CD8-positive, alpha-beta memory T cell (primary cell): ENCODE data around the gene ADGRG3. TPM values are rescaled to one million over a fixed set of nuclear protein-coding genes. Genes with fewer than 3 reads are reported as not detected.

Source experiments
- CTCF ChIA-PET: fragments of 350-600 bp; sonication (Branson Sonifier 250); formaldehyde crosslinking; loops from one replicate; lab custom pipeline; 2021; ENCODE audit warnings: antibody characterized with exemption; lab: Charles Lee
- POLR2A ChIA-PET: fragments of 350-600 bp; sonication (Branson Sonifier 250); formaldehyde crosslinking; loops from one replicate; lab custom pipeline; 2021; ENCODE audit warnings: antibody characterized with exemption; lab: Charles Lee
- DNase-seq, 5 donors: peaks; one replicate each; pipeline versions ENCODE4 v3.0.0 to v3.0.0-alpha.2; 2020 to 2022; ENCODE audit warnings: mixed read lengths in 1 of 5
- H3K27ac ChIP-seq: one replicate; pipeline ENCODE4 v1.7.0; 2013; ENCODE audit warnings: low read depth, mild to moderate bottlenecking, low read length, moderate library complexity
- H3K27me3 ChIP-seq: 2 replicates; pipeline ENCODE4 v1.7.0; 2013; ENCODE audit warnings: low read length, mild to moderate bottlenecking; ENCODE audit not compliant: insufficient read depth, poor library complexity, severe bottlenecking
- H3K36me3 ChIP-seq: 2 replicates; pipeline ENCODE4 v1.7.0; 2013; ENCODE audit warnings: mild to moderate bottlenecking, low read length, moderate library complexity; ENCODE audit not compliant: insufficient read depth
- H3K4me1 ChIP-seq: 2 replicates; pipeline ENCODE4 v1.7.0; 2013; ENCODE audit warnings: mild to moderate bottlenecking, low read length, moderate library complexity; ENCODE audit not compliant: insufficient read depth
- H3K4me3 ChIP-seq: 2 replicates; pipeline ENCODE4 v1.7.0; 2013; ENCODE audit warnings: mild to moderate bottlenecking, low read length
- H3K9me3 ChIP-seq: 2 replicates; pipeline ENCODE4 v1.7.0; 2013; ENCODE audit warnings: mild to moderate bottlenecking, low read length
- H3K27ac Mint-ChIP-seq, 8 donors: one replicate each; pipeline ENCODE4 v1.8.0; 2020 to 2021; ENCODE audit warnings: mixed read lengths in 8 of 8, mild to moderate bottlenecking in 6 of 8, inconsistent platforms in 3 of 8, moderate library complexity in 3 of 8
- H3K27me3 Mint-ChIP-seq, 2 donors: one replicate each; pipeline ENCODE4 v1.8.0; 2020 to 2021; ENCODE audit warnings: mixed read lengths in 2 of 2, mild to moderate bottlenecking in 1 of 2, moderate library complexity in 1 of 2
- H3K36me3 Mint-ChIP-seq, 3 donors: one replicate each; pipeline ENCODE4 v1.8.0; 2020 to 2021; ENCODE audit warnings: mixed read lengths in 3 of 3, inconsistent platforms in 1 of 3, mild to moderate bottlenecking in 1 of 3
- H3K4me1 Mint-ChIP-seq, 3 donors: one replicate each; pipeline ENCODE4 v1.8.0; 2020 to 2021; ENCODE audit warnings: mixed read lengths in 3 of 3, inconsistent platforms in 1 of 3, mild to moderate bottlenecking in 1 of 3
- H3K4me3 Mint-ChIP-seq, 7 donors: one replicate each; pipeline ENCODE4 v1.8.0; 2020 to 2021; ENCODE audit warnings: mixed read lengths in 7 of 7, mild to moderate bottlenecking in 6 of 7, moderate library complexity in 4 of 7, inconsistent platforms in 2 of 7
- H3K9me3 Mint-ChIP-seq, 5 donors: one replicate each; pipeline ENCODE4 v1.8.0; 2020 to 2022; ENCODE audit warnings: mixed read lengths in 5 of 5, mild to moderate bottlenecking in 3 of 5, moderate library complexity in 2 of 5, inconsistent platforms in 1 of 5
- polyA plus RNA-seq: library from polyadenylated mRNA; unstranded; fragments of 300-500 nt; fragmentation: Illumina TruSeq; gene quantifications from one replicate; pipeline ENCODE4 v1.2.3, GENCODE V29; 2021
- total RNA-seq, 2 experiments: library from RNA; stranded (reverse); gene quantifications; one replicate each; pipeline ENCODE4 v1.2.3, GENCODE V29; 2021

The ADGRG3 gene
- total and polyA plus RNA-seq, 3 experiments from 2014 or later, result not detected

DNA sequence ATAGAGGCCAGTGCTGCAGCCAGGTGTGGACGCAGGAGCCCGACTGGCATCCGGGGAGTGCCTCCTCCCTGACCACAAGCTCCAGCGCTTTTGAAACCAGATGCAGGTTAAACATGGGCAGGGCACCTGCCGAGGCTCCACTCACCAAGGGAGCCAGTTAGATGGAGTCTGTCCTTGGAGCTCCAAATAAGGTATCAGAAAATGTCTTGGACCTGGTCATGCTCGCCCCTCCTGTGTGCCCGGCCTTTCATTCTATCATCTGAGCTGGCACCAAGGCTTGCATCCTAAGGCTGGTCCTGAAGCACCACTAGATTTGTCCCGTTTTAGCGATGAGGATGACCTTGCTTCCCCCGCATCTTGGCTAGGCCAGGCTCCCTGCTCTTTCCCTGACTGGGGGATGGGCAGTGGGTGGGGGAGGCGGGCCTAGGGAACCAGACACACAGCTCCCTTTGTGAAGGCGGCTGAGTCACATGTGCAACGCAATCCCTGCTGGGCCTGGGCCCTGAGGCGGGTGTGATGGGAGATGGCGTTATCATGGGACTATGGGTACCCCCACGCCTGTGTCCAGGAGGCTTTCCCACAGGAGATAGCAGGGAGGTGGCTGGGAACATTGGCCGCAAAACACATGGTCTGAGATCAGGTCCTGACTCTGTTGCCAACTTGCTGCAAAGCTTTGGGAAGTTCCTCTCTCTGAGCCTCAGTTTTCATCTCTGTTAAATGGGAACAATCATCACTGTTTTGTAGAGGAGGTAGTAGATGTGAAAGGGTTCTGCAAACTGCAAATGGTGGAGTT lies 44.7 kb upstream of the ADGRG3 start:
- Mint-ChIP-seq H3K4me1 (peaks cover 7 to 31% (median 12%) of the 10 kb centered on the region in 3 donors), H3K36me3 (no peaks in the 10 kb centered on the region), H3K27me3 (peaks cover under 1 to 1% of the 10 kb centered on the region in 2 donors), H3K4me3 (no peak overlapping the region), H3K27ac (peak overlapping the region in 2 of 8 donors; percentile 36 to 50), H3K9me3 (no peaks in the 10 kb centered on the region)
- H3K9me3 ChIP-seq, result no peaks in the 10 kb centered on the region
- no peaks in the 10 kb centered on the region for H3K36me3 ChIP-seq
- POLR2A ChIA-PET, result no interaction called here
- no peak for DNase-seq
- no peak overlapping the region for H3K27ac ChIP-seq
- no peaks in the 10 kb centered on the region for H3K4me1 ChIP-seq
- H3K4me3 ChIP-seq, result no peak overlapping the region
- H3K27me3 ChIP-seq, result no peaks in the 10 kb centered on the region
- CTCF ChIA-PET, result interaction anchor here (1.9 to 2.9 kb wide), 3 partner anchors 23 to 33 kb away, joined by 4 to 11 read pairs (median 5); no protein-coding TSS in a partner anchor

DNA sequence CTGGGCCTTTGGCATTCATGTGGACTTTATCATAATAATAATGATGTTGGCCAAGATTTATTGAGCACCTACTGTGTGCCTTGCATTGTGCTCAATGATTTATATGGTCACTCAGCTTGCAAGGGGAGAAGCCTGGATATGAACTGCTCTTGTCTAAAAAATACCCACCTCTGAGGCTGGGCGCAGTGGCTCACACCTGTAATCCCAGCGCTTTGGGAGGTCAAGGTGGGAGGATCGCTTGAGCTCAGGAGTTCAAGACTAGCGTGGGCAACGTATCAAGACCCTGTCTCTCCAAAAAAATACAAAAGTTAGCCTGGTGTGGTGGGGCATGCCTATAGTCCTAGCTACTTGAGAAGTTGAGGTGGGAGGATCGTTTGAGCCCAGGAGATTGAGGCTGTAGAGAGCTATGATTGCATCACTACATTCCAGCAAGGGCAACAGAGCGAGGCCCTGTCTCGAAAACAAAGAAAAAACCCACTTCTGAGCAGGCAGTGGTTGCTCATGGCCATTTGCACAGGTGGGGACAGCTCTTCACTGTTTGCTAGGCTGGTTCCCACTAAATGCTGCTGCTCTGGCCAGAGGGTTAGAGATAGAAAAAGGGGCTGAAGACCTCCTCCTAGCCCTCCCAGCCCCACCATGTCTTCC lies 43.9 kb upstream of the ADGRG3 start:
- H3K9me3 ChIP-seq, result no peaks in the 10 kb centered on the region
- CTCF ChIA-PET, result interaction anchor here (0.6 to 2.9 kb wide), 4 partner anchors 24 to 39 kb away, joined by 3 to 11 read pairs (median 4); no protein-coding TSS in a partner anchor
- no peak for DNase-seq
- no peak overlapping the region for H3K27ac ChIP-seq
- H3K36me3 ChIP-seq, result no peaks in the 10 kb centered on the region
- no peaks in the 10 kb centered on the region for H3K36me3 Mint-ChIP-seq
- no peaks in the 10 kb centered on the region for H3K9me3 Mint-ChIP-seq
- no peak overlapping the region for H3K4me3 ChIP-seq
- H3K27ac Mint-ChIP-seq, result peak overlapping the region in 2 of 8 donors; percentile 22 to 50
- H3K27me3 Mint-ChIP-seq, result peaks cover 1 to 7% of the 10 kb centered on the region in 2 donors
- H3K4me1 ChIP-seq, result peaks cover 4% of the 10 kb centered on the region
- peaks cover 7 to 31% (median 14%) of the 10 kb centered on the region in 3 donors for H3K4me1 Mint-ChIP-seq
- POLR2A ChIA-PET, result no interaction called here
- no peaks in the 10 kb centered on the region for H3K27me3 ChIP-seq
- peak overlapping the region in 1 of 7 donors; percentile 61 for H3K4me3 Mint-ChIP-seq

- H3K27me3 Mint-ChIP-seq, result peaks cover 1 to 8% of the 10 kb centered on the region in 2 donors
- POLR2A ChIA-PET, result no interaction called here
- CTCF ChIA-PET, result interaction anchor here (0.6 to 2.9 kb wide), 3 partner anchors 24 to 40 kb away, joined by 3 to 11 read pairs (median 4); no protein-coding TSS in a partner anchor
Measured at GRCh38 chr16:57624806-57625500, 43.2 kb upstream of the ADGRG3 start.

GRCh38 chr16:57626420-57627170 lies 41.5 kb upstream of the ADGRG3 start:
- Histone ChIP-seq H3K27ac (no peak overlapping the region), H3K9me3 (no peaks in the 10 kb centered on the region), H3K36me3 (no peaks in the 10 kb centered on the region), H3K4me3 (no peak overlapping the region), H3K4me1 (peaks cover 4% of the 10 kb centered on the region), H3K27me3 (peaks cover 4% of the 10 kb centered on the region)
- H3K27ac Mint-ChIP-seq, result peak overlapping the region in 1 of 8 donors; percentile 38
- ChIA-PET CTCF (interaction anchor here (1.1 to 2.3 kb wide), 3 partner anchors 17 to 25 kb away, joined by 3 to 10 read pairs (median 9); no protein-coding TSS in a partner anchor), POLR2A (interaction anchor here (1.1 kb wide), 1 partner anchor 10 kb away, joined by 3 read pairs; no protein-coding TSS in a partner anchor)
- H3K4me1 Mint-ChIP-seq, result peaks cover 7 to 33% (median 22%) of the 10 kb centered on the region in 3 donors
- H3K36me3 Mint-ChIP-seq, result no peaks in the 10 kb centered on the region
- DNase-seq, result no peak
- no peak overlapping the region for H3K4me3 Mint-ChIP-seq
- peaks cover 1 to 11% of the 10 kb centered on the region in 2 donors for H3K27me3 Mint-ChIP-seq
- H3K9me3 Mint-ChIP-seq, result no peaks in the 10 kb centered on the region

More at GRCh38 chr16:57624806-57625500, 43.2 kb upstream of the ADGRG3 start:
- Mint-ChIP-seq H3K9me3 (no peaks in the 10 kb centered on the region), H3K27ac (peak overlapping the region in 1 of 8 donors; percentile 85), H3K4me1 (peaks cover 7 to 27% (median 15%) of the 10 kb centered on the region in 3 donors), H3K36me3 (no peaks in the 10 kb centered on the region), H3K4me3 (no peak overlapping the region)
- H3K36me3 ChIP-seq, result no peaks in the 10 kb centered on the region
- no peak overlapping the region for H3K27ac ChIP-seq
- DNase-seq, result no peak
- peaks cover 4% of the 10 kb centered on the region for H3K4me1 ChIP-seq
- no peaks in the 10 kb centered on the region for H3K9me3 ChIP-seq
- H3K27me3 ChIP-seq, result peaks cover 4% of the 10 kb centered on the region
- H3K4me3 ChIP-seq, result no peak overlapping the region

- H3K4me3 ChIP-seq, result no peak overlapping the region
- Mint-ChIP-seq H3K36me3 (no peaks in the 10 kb centered on the region), H3K27me3 (peaks cover 1 to 11% of the 10 kb centered on the region in 2 donors), H3K9me3 (no peaks in the 10 kb centered on the region), H3K4me1 (peaks cover 7 to 32% (median 22%) of the 10 kb centered on the region in 3 donors), H3K27ac (peak overlapping the region in 1 of 8 donors; percentile 38), H3K4me3 (peak overlapping the region in 1 of 7 donors; percentile 69)
- CTCF ChIA-PET, result interaction anchor here (0.7 to 2.3 kb wide), 4 partner anchors 17 to 26 kb away, joined by 3 to 10 read pairs (median 6); no protein-coding TSS in a partner anchor
- no peaks in the 10 kb centered on the region for H3K36me3 ChIP-seq
- no peak overlapping the region for H3K27ac ChIP-seq
- H3K9me3 ChIP-seq, result no peaks in the 10 kb centered on the region
- peaks cover 4% of the 10 kb centered on the region for H3K4me1 ChIP-seq
- peaks cover 4% of the 10 kb centered on the region for H3K27me3 ChIP-seq
- no peak for DNase-seq
- POLR2A ChIA-PET, result interaction anchor here (1.1 kb wide), 1 partner anchor 9 kb away, joined by 3 read pairs; no protein-coding TSS in a partner anchor
Measured at GRCh38 chr16:57627184-57627871, 40.8 kb upstream of the ADGRG3 start.

- no peaks in the 10 kb centered on the region for H3K9me3 ChIP-seq
- peak within 1 kb of the TSS; percentile 20 for H3K27ac ChIP-seq
- peaks cover 1 to 11% of the 10 kb centered on the region in 2 donors for H3K27me3 Mint-ChIP-seq
- peak within 1 kb of the TSS in 5 of 8 donors; percentile 12 to 95 (median 69) for H3K27ac Mint-ChIP-seq
- H3K27me3 ChIP-seq, result peaks cover 4% of the 10 kb centered on the region
- no peaks in the 10 kb centered on the region for H3K9me3 Mint-ChIP-seq
- H3K4me1 Mint-ChIP-seq, result peaks cover 7 to 32% (median 22%) of the 10 kb centered on the region in 3 donors
- peak within 1 kb of the TSS; percentile 13 for H3K4me3 ChIP-seq
- ChIA-PET CTCF (interaction anchor here (0.7 to 2.3 kb wide), 3 partner anchors 18 to 26 kb away, joined by 4 to 10 read pairs (median 9); no protein-coding TSS in a partner anchor), POLR2A (interaction anchor here (1.1 kb wide), 1 partner anchor 8 kb away, joined by 3 read pairs; no protein-coding TSS in a partner anchor)
- no peaks in the 10 kb centered on the region for H3K36me3 Mint-ChIP-seq
- H3K36me3 ChIP-seq, result no peaks in the 10 kb centered on the region
- H3K4me1 ChIP-seq, result peaks cover 4% of the 10 kb centered on the region
- peak in 2 of 5 donors; percentile 22 to 64 for DNase-seq
- H3K4me3 Mint-ChIP-seq, result peak within 1 kb of the TSS; percentile 43 to 73 (median 68)
Measured at GRCh38 chr16:57628008-57628781, 39.9 kb upstream of the ADGRG3 start, which contains the start of gene ADGRG1. Gene ADGRG1, plus strand, starts transcription at chr16:57628630. Its CDS starts 21,658 bp downstream, at chr16:57650288.
